ENCODE measurements around the gene LMNTD1. TPM values are rescaled to one million over a fixed set of nuclear protein-coding genes. Genes with fewer than 3 reads are reported as not detected.
"Not testable (repeated sequence)": the region's sequence is repeated elsewhere in the genome, so short reads cannot be mapped to it uniquely, and the experiment has no call there.

Gene LMNTD1
- total and polyA plus RNA-seq, 4 donors: not detected

DNA sequence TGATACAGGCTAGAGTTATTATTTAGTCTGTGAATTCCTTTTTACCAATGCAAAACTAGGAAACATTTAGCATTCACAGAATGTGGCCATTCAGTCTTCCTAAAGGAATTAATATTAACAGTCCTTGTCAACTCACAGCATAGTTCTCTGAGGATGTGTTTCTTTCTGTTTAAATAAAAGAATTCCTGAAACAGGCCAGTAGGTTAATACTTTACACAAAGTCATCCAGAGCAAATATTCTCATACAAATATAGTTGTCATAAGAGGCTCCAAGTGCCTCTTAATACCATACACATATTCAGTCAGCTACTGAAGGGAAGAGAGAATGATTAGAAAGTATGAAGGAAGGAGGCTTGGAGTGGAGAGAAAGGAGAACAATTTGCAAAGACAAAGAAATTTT, 120.1 kb downstream of the LMNTD1 start:
- H3K9me3 ChIP-seq (ENCODE audit: control insufficient read depth in 4 of 4, low read length in 3 of 4): no peaks in the 10 kb centered on the region
- H3K4me3 ChIP-seq (ENCODE audit: low read depth in 1 of 3, low read length in 3 of 3): no peak overlapping the region
- no peaks in the 10 kb centered on the region for H3K36me3 ChIP-seq (ENCODE audit: control insufficient read depth in 4 of 4, insufficient read depth in 3 of 4, low read depth in 1 of 4, low read length in 3 of 4)
- no peak for TF ChIP-seq HNF4G (IDR thresholded peaks at IDR 0.05)
- TF ChIP-seq RXRA (IDR thresholded peaks at IDR 0.05): no peak
- no peak for TF ChIP-seq REST (IDR thresholded peaks at IDR 0.05)
- no peak for TF ChIP-seq EGR1 (IDR thresholded peaks at IDR 0.05; ENCODE audit: low read depth in 2 of 2)
- no peak for TF ChIP-seq ATF3 (IDR thresholded peaks at IDR 0.05)
- no peak for TF ChIP-seq HNF4A (conservative IDR thresholded peaks at IDR 0.05)
- no peak for TF ChIP-seq FOXA2 (IDR thresholded peaks at IDR 0.05)
- TF ChIP-seq SP1 (IDR thresholded peaks at IDR 0.05): no peak
- no peak for TF ChIP-seq NR2F2 (IDR thresholded peaks at IDR 0.05)
- no peak for TF ChIP-seq YY1 (IDR thresholded peaks at IDR 0.05)
- TF ChIP-seq FOXA1 (IDR thresholded peaks at IDR 0.05): no peak
- no peak for TF ChIP-seq GABPA (IDR thresholded peaks at IDR 0.05 in 1 of 2, conservative IDR thresholded peaks at IDR 0.05 in 1 of 2)
- TF ChIP-seq, protein P1, sequence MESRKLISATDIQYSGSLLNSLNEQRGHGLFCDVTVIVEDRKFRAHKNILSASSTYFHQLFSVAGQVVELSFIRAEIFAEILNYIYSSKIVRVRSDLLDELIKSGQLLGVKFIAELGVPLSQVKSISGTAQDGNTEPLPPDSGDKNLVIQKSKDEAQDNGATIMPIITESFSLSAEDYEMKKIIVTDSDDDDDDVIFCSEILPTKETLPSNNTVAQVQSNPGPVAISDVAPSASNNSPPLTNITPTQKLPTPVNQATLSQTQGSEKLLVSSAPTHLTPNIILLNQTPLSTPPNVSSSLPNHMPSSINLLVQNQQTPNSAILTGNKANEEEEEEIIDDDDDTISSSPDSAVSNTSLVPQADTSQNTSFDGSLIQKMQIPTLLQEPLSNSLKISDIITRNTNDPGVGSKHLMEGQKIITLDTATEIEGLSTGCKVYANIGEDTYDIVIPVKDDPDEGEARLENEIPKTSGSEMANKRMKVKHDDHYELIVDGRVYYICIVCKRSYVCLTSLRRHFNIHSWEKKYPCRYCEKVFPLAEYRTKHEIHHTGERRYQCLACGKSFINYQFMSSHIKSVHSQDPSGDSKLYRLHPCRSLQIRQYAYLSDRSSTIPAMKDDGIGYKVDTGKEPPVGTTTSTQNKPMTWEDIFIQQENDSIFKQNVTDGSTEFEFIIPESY (IDR thresholded peaks at IDR 0.05): no peak
- no peak for TF ChIP-seq RAD21 (IDR thresholded peaks at IDR 0.05)
- H3K9ac ChIP-seq (ENCODE audit: low read depth in 1 of 2, low read length in 2 of 2): no peak overlapping the region
- H3K4me1 ChIP-seq (ENCODE audit: control insufficient read depth in 4 of 4, insufficient read depth in 4 of 4, low read length in 3 of 4): peaks cover 0 to 4% (median 0%) of the 10 kb centered on the region in 4 donors
- no peaks in the 10 kb centered on the region for H3K27me3 ChIP-seq (ENCODE audit: control insufficient read depth in 4 of 4, insufficient read depth in 4 of 4, low read length in 3 of 4)
- no peak overlapping the region for H3K27ac ChIP-seq (ENCODE audit: low read depth in 1 of 2, low read length in 2 of 2)
- no peak for DNase-seq (ENCODE audit: low spot score)

GRCh38 chr12:25427337-25428249, 125.5 kb downstream of the LMNTD1 start:
- TF ChIP-seq RAD21 (IDR thresholded peaks at IDR 0.05): no peak
- no peak for TF ChIP-seq RXRA (IDR thresholded peaks at IDR 0.05)
- no peak for TF ChIP-seq YY1 (IDR thresholded peaks at IDR 0.05)
- TF ChIP-seq, protein P1 (IDR thresholded peaks at IDR 0.05): no peak
- no peak for TF ChIP-seq NR2F2 (IDR thresholded peaks at IDR 0.05)
- no peak for TF ChIP-seq ATF3 (IDR thresholded peaks at IDR 0.05)
- TF ChIP-seq TAF1 (conservative IDR thresholded peaks at IDR 0.05): no peak
- no peak for TF ChIP-seq GABPA (IDR thresholded peaks at IDR 0.05 in 1 of 2, conservative IDR thresholded peaks at IDR 0.05 in 1 of 2)
- Histone ChIP-seq H3K4me1 (ENCODE audit: control insufficient read depth in 4 of 4, insufficient read depth in 4 of 4, low read length in 3 of 4) (no peaks in the 10 kb centered on the region), H3K27ac (ENCODE audit: low read depth in 1 of 2, low read length in 2 of 2) (no peak overlapping the region), H3K36me3 (ENCODE audit: control insufficient read depth in 4 of 4, insufficient read depth in 3 of 4, low read depth in 1 of 4, low read length in 3 of 4) (no peaks in the 10 kb centered on the region), H3K9ac (ENCODE audit: low read depth in 1 of 2, low read length in 2 of 2) (no peak overlapping the region), H3K9me3 (ENCODE audit: control insufficient read depth in 4 of 4, low read length in 3 of 4) (no peaks in the 10 kb centered on the region), H3K4me3 (ENCODE audit: low read depth in 1 of 3, low read length in 3 of 3) (no peak overlapping the region), H3K27me3 (ENCODE audit: control insufficient read depth in 4 of 4, insufficient read depth in 4 of 4, low read length in 3 of 4) (no peaks in the 10 kb centered on the region)
- no peak for DNase-seq (ENCODE audit: low spot score)
- 85% methylated on average over 2 of the region's 2 CpGs for WGBS

DNA sequence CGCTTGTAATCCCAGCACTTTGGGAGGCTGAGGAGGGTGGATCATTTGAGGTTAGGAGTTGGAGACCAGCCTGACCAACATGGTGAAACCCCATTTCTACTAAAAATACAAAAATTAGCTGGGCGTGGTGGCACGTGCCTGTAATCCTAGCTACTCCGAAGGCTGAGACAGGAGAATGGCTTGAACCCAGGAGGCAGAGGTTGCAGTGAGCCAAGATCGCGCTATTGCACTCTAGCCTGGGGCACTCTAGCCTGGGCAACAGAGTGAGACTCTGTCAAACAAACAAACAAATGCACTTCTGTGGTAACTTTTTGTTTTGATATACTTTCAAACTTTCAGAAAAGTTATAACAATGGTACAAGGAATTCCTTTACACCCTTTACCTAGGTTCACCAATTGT, 126.3 kb downstream of the LMNTD1 start:
- not testable (repeated sequence) for H3K9me3 ChIP-seq (ENCODE audit: control insufficient read depth in 4 of 4, low read length in 3 of 4)

More for the DNA sequence above, 126.3 kb downstream of the LMNTD1 start:
- WGBS: 97% methylated on average over 6 of the region's 6 CpGs
- not testable (repeated sequence) for DNase-seq (ENCODE audit: low spot score); H3K27me3 ChIP-seq (ENCODE audit: control insufficient read depth in 4 of 4, insufficient read depth in 4 of 4, low read length in 3 of 4); H3K9ac ChIP-seq (ENCODE audit: low read depth in 1 of 2, low read length in 2 of 2); H3K4me3 ChIP-seq (ENCODE audit: low read depth in 1 of 3, low read length in 3 of 3); H3K4me1 ChIP-seq (ENCODE audit: control insufficient read depth in 4 of 4, insufficient read depth in 4 of 4, low read length in 3 of 4); H3K27ac ChIP-seq (ENCODE audit: low read depth in 1 of 2, low read length in 2 of 2); H3K36me3 ChIP-seq (ENCODE audit: control insufficient read depth in 4 of 4, insufficient read depth in 3 of 4, low read depth in 1 of 4, low read length in 3 of 4)

Measured in liver (tissue), 9 donors.